ENCODE measurements around the gene PXN. TPM values are rescaled to one million over a fixed set of nuclear protein-coding genes. Genes with fewer than 3 reads are reported as not detected.

PXN gene
- total RNA-seq, 2 donors from 2014 or later: 44.8 to 65.5 TPM

DNA sequence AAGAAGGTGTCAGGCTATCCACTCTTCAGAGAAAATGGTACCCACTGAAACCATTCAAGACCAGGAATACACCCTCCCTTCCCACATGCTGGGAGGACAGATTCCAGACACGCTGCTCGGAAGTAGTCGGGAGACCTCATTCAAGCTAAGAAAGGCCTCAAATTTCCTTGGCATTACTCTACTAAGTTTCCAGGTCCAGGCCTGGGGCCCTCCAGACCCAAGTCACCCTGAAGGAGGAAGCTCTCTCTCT, 37.6 kb downstream of the PXN start:
- peak overlapping the region; percentile 76 for H3K4me3 Mint-ChIP-seq
- H3K4me1 Mint-ChIP-seq: peaks cover 45% of the 10 kb centered on the region
- no peak for ATAC-seq (replicated peaks)
- no peaks in the 10 kb centered on the region for H3K9me3 Mint-ChIP-seq
- peaks cover 18% of the 10 kb centered on the region for H3K36me3 Mint-ChIP-seq (ENCODE audit: low read depth)
- H3K27me3 Mint-ChIP-seq: no peaks in the 10 kb centered on the region
- H3K27ac Mint-ChIP-seq: peak overlapping the region; percentile 75

DNA sequence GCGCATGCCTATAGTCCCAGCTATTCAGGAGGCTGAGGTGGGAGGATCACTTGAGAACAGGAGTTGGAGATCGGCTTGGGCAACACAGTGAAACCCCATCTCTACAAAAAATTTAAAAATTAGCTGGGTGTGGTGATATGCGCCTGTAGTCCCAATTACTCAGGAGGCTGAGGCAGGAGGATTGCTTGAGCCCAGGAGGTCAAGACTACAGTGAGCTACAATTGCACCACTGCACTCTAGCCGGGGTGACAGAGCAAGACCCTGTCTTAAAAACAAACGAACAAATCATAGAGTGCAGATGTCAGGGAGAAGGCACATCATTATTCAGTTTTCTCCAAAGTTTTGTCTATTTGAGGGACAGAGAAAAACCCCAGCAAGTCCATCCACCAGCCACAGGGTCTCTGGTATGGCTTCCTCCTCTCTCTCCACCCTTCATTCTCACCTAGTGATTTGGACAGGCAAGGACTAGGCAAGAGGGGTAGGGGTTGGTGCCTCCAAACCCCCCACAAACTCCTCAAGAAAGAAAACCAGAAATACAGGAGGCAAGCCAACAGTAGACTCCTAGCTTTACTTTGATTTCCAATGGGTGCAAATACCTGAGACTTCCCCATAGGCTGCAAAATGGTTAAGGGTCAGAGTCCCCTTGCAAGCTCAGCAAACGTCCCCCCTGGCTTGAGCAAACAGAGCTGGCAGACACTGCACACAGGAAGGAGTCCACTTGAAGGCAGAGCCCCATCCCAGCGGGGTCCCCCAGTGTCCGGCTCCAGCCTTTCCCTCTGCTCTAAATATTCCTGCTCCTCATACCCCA, 38.1 kb downstream of the PXN start:
- Mint-ChIP-seq H3K4me1 (peaks cover 40% of the 10 kb centered on the region), H3K9me3 (no peaks in the 10 kb centered on the region), H3K4me3 (peak overlapping the region; percentile 76), H3K27ac (peak overlapping the region; percentile 75), H3K36me3 (ENCODE audit: low read depth) (peaks cover 23% of the 10 kb centered on the region), H3K27me3 (no peaks in the 10 kb centered on the region)
- no peak for ATAC-seq (replicated peaks)

DNA sequence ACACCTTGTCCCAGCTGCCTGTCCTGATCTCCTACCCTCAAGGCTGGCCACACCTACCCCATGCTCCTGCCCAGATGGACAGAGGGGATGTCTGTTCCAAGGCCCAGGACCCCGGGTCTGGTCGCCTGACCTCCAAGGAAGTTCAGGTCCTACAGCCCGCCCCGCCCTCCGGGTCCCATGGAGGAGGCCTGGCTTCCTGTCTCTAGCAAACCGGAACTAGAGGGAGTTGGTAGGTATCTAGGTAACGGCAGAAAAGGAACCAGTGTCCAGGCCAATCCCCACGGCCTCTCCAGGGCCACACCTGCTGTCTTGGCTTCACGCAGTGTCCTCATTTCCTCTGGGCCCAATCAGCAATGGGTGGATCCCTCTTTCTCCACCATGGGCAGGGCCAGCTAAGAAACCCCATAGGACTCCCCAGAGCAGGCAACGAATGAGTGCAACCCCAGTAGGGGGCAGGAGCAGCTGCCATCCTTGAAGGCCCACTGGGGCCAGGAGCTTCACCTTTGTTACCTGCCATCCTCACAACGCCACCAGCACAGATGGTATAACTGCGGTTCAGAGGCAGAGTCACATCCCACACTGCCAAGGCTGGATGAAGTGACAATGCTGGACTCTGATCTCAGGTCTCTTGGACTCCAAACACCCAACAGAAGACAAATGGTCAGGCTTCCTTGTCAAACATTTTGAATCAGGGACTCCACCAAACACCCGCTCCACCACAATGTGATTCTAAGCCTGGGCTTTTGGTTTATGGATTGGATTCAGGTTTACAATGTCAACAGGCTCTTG, 39.5 kb downstream of the PXN start:
- H3K4me1 Mint-ChIP-seq: peaks cover 26% of the 10 kb centered on the region
- peak overlapping the region; percentile 95 for H3K27ac Mint-ChIP-seq
- peak overlapping the region; percentile 66 for H3K4me3 Mint-ChIP-seq
- no peaks in the 10 kb centered on the region for H3K27me3 Mint-ChIP-seq
- peaks cover 25% of the 10 kb centered on the region for H3K36me3 Mint-ChIP-seq (ENCODE audit: low read depth)
- no peaks in the 10 kb centered on the region for H3K9me3 Mint-ChIP-seq
- peak; percentile 57 for ATAC-seq (replicated peaks)

DNA sequence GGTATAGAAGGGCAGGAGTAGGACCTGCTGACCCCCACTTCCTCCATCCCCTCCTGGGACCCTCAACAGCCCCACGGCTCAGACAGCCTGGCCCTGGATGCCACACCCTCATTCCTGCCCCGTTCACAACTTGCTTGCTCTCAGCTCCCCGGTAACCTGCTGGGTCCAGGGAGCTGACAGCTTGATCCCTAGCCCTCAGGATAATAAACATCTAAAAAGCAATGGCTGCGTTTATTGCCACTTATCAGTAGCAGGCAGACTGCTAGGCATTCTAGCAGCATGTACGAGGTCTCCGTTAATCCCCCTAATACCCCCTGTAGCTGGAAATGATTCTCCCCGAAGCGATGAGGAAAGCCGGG, 40.4 kb downstream of the PXN start:
- H3K9me3 Mint-ChIP-seq: no peaks in the 10 kb centered on the region
- H3K4me1 Mint-ChIP-seq: peaks cover 21% of the 10 kb centered on the region
- peak overlapping the region; percentile 95 for H3K27ac Mint-ChIP-seq
- no peak for ATAC-seq (replicated peaks)
- no peaks in the 10 kb centered on the region for H3K27me3 Mint-ChIP-seq
- H3K4me3 Mint-ChIP-seq: peak overlapping the region; percentile 66
- H3K36me3 Mint-ChIP-seq (ENCODE audit: low read depth): peaks cover 33% of the 10 kb centered on the region

DNA sequence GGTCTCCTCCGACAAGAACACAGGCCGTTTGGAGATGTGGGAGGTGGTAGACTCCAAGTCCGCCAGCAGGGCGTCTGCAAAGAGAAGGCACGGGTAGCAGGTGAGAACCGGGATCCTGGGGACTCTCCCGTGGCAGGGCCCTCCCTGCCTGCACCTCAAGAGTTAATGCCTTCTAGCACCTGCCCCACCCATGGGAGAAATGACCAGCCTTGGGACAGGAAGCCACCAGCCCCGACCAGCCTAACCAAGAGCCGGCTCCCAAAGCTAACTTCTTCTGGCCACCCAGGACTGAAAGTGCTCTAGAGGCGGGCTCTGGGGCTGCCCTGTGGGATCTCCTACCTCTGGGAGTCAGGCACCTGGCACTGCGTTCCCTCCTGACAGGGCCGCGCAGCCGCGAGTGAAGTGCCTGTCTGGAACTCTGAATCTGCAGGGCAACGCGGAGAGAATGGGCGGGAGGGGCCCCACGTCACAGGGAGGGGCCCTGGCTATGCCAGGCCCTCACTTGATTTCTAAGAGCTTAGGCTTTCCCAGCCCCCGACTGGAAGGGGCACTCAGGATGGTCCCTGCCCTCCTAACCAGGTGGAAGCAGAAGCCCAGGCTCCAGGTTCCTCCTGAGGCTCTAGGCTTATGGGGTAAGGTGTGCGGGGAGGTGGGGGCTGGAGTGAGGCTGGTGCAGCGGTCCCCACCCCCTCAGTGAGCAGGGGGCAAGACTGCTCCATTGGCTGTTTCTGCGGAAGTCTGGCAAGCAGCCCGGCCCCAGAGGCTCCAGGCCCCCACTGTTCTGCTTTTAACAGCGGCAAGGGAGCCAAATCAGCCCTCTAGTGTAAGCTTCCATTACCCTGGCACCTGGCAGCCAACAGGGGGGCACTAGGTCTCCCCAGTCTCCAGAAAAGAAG, 41.0 kb downstream of the PXN start:
- Mint-ChIP-seq H3K36me3 (ENCODE audit: low read depth) (peaks cover 40% of the 10 kb centered on the region), H3K27me3 (no peaks in the 10 kb centered on the region), H3K9me3 (no peaks in the 10 kb centered on the region), H3K4me1 (peaks cover 19% of the 10 kb centered on the region), H3K27ac (peak overlapping the region; percentile 95), H3K4me3 (peak overlapping the region; percentile 66)
- no peak for ATAC-seq (replicated peaks)

DNA sequence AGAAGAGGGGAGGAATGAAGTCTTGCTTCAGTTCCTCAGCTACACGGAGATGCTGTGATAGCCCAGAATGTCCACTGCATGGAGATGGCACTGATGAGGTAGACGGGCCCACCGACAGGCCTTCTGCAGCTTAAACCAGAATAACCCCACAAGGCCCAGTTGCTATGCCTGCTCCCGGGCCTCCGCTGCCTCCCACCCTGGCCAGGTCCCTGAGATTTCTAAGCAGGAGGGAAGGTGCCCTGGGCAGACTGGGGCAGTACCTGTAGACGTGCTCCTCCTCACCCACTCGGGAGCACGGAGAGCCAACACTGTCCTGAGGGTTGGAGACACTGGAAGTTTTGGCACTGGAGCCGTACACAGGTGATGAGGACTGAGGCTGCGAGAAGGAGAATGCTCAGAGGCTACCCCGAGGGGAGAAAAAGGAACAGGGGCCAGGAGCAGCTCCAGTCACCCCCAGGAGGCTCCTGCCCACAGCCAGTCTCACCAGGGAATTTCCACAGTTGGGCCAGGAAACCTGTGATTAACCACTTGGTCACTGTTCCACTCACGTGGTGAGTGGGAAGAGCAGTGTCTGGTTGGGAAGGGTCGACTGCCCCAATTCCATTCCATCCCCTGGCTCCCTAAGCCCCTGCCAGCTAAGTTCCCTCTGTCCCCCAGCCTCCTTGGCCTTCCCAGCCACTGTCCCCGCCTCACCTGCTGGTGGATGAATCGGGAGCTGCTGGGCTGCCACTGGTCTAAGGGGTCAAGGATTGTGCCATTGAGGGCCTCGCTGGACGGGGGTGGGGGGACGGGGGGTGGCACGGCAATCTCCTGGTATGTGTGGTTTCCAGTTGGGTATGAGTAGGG, 41.8 kb downstream of the PXN start:
- Mint-ChIP-seq H3K9me3 (no peaks in the 10 kb centered on the region), H3K27ac (peak overlapping the region; percentile 73), H3K4me1 (peaks cover 15% of the 10 kb centered on the region), H3K36me3 (ENCODE audit: low read depth) (peaks cover 48% of the 10 kb centered on the region), H3K4me3 (no peak overlapping the region), H3K27me3 (no peaks in the 10 kb centered on the region)
- ATAC-seq (replicated peaks): no peak

DNA sequence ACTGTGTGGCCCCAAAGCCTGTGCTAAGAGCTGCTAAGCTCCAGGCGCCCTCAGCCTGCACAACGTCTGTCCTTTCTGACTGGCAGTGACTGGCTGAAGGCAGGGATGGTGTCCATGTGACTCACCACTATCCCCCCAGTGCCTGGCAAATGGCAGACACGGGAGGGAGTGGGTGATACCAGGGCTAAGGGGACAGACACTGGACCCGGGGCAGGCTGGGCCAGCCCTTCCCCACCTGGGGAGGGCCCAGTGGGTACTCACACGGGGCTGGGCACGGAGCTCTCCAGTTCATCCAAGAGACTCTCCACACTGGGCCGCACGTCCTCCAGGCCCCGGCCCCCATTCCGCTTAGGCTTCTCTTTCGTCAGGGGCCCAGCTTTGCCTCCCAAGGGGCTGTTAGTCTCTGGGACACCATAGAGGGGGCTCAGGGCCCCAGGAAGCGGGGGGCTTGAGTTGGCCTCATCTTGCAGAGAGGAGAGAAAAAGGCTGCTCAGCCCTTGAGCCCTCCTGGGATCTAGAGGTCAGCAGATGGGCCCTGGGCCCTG, 43.2 kb downstream of the PXN start:
- no peak for ATAC-seq (replicated peaks)
- Mint-ChIP-seq H3K4me1 (peaks cover 7% of the 10 kb centered on the region), H3K27me3 (no peaks in the 10 kb centered on the region), H3K9me3 (no peaks in the 10 kb centered on the region), H3K4me3 (no peak overlapping the region), H3K27ac (peak overlapping the region; percentile 73), H3K36me3 (ENCODE audit: low read depth) (peaks cover 58% of the 10 kb centered on the region)

DNA sequence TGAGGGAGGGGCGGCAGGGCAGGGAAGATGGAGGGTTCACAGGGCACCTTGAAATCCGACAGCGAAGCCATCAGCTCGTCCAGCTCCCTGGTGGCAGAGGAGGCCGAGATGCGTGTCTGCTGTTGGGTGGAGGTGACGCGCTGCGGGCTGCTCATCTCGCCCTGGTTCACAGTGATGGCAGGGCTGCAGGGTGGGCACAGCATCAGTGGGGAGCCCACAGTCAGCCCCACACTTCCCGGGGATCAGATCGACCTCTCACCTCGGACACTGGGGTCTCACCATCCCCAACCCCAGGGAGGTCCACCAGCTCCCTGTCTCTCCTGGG, 44.0 kb downstream of the PXN start:
- peaks cover 58% of the 10 kb centered on the region for H3K36me3 Mint-ChIP-seq (ENCODE audit: low read depth)
- no peak overlapping the region for H3K27ac Mint-ChIP-seq

DNA sequence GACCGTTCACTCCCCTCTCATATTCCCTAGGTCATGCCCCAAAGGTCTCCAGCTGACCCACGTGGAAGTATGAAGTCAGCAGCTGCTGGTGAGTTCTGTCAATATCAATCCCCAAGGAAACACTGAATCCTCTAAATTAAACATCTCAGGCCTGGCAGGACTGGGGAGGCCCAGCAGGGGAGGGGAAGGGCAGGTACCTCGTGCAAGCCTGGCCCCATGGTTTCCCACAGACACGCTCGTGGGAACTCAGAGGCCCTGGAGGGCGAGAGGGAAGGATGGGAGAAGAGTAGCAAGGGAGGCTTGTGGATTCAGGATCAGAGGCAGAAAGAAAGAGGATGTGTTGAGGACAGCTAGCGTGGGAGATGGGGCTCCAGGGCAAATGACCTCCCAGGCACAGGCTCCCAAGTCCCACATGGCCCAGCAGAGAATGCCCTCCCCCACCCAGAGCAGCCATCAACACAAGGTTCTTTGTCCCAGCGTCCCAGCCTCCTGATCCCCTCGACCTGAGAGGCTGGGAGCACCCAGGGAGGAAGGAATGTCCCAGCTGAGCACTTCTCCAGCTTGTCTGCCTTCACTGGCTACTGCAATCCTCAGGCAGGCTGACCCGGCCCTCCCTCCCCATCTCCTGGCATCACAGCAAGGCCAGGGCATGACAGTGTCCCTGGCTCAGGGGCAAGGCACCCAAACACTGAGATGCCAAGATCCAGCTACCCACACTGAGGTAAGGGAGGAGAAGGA, 44.5 kb downstream of the PXN start:
- no peaks in the 10 kb centered on the region for H3K9me3 Mint-ChIP-seq
- peaks cover 59% of the 10 kb centered on the region for H3K36me3 Mint-ChIP-seq (ENCODE audit: low read depth)
- H3K4me3 Mint-ChIP-seq: no peak overlapping the region
- no peak for ATAC-seq (replicated peaks)
- H3K4me1 Mint-ChIP-seq: peaks cover 7% of the 10 kb centered on the region
- H3K27me3 Mint-ChIP-seq: no peaks in the 10 kb centered on the region
- H3K27ac Mint-ChIP-seq: peak overlapping the region; percentile 18

More for the DNA sequence above, 44.0 kb downstream of the PXN start:
- ATAC-seq (replicated peaks): no peak
- peaks cover 7% of the 10 kb centered on the region for H3K4me1 Mint-ChIP-seq
- H3K27me3 Mint-ChIP-seq: no peaks in the 10 kb centered on the region
- H3K9me3 Mint-ChIP-seq: no peaks in the 10 kb centered on the region
- H3K4me3 Mint-ChIP-seq: no peak overlapping the region

DNA sequence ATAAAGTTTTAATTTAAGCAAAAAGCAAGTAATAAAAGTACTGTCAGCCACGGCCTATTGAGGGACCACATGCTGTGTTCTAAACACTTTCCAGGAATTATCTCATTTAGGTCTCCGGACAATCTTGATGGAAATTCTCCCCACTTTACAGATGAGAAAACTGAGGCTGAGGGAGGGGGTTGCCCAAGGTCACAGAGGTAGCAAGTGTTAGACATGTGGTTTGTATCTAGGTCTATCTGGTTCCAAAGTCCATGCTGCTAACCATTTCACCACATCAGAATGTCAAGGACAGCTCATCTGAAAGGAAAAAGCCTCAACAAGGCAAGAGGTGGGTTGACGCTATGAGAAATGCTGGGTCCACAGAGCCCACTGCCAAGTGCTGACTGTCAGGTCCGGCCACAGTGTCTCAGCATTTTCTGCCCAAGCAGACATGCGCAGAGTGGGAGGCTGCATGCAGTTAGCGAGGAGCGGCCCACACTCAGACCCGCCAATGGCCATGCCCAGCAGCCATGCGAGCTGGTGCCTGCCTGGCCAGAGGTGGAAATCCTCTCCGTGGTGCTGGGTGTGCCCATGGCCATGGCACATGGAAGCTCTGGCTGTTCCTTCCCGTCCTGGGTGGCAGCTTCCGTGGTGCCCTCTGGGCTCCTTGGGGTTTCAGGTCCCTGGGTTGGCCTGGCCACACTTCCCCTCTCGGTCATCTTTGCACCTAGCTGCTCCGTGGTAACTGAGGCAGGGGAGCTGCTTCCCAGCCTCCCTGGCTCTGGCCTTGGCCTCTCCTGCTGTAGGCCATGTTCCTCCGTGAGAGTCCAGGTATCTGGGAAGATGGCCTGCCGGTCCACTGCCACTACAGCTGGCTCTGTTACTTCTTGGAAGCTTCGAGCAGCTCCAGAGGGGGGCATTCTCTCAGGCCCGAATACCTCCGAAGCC, 46.6 kb downstream of the PXN start:
- ATAC-seq (replicated peaks): no peak
- no peaks in the 10 kb centered on the region for H3K9me3 Mint-ChIP-seq

DNA sequence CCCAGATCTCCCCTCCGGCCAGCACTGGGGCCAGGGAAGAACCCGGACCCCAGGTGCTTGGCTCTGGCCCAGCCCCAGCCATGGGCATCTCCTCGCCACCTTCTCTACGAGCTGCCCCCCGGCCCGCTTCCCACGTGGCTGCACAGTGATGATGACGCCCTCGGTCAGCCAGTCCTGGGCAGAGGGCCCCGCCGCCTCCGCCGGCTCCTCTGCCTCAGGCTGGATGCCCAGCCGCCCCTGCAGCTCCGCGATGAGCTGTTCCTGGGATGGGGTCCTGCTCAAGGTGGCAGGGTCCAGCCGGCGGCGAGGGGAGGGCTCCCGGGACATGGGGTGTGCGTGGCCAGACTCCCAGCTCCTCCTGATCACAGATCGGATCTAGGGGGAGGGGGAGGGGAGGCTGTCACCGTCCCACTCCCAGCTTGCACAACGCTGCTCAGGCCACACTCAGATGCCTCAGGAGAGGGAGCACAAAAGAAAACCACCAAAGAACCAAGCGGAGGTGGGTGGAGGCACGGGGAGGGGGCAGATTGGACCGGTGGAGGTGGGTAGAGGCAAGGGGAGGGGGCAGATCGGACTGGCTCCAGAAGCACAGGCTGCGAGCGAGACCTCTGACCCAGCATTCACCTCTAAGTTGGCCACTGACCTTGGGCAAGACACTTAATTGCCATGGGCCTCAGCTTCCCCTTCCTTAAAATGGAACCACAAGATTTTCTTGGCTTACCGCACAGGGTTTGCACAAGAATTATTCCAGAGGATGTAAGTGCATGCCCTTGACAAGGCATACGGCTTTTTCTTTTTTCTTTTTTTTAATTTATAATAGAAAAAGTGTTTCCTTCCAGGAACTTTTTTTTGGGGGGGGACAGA, 48.6 kb downstream of the PXN start:
- ATAC-seq (replicated peaks): no peak
- Mint-ChIP-seq H3K36me3 (ENCODE audit: low read depth) (peaks cover 67% of the 10 kb centered on the region), H3K27ac (no peak overlapping the region), H3K27me3 (no peaks in the 10 kb centered on the region), H3K4me1 (no peaks in the 10 kb centered on the region), H3K4me3 (no peak overlapping the region), H3K9me3 (no peaks in the 10 kb centered on the region)

More for the DNA sequence above, 46.6 kb downstream of the PXN start:
- Mint-ChIP-seq H3K4me3 (no peak overlapping the region), H3K4me1 (no peaks in the 10 kb centered on the region), H3K27ac (no peak overlapping the region), H3K27me3 (no peaks in the 10 kb centered on the region), H3K36me3 (ENCODE audit: low read depth) (peaks cover 63% of the 10 kb centered on the region)

Data from activated T-helper 17 cell treated with anti-CD3 and anti-CD28 coated beads, Interleukin-2, amount 50 U/mL, for 72 hours (primary cell).